Body of pancreas (tissue), 4 donors: Measurements from ENCODE around the gene KIF13A.

Experiments used
- CTCF ChIP-seq, 7 experiments: fragments of 450-650 bp in 4 of 7; fragments of 200-600 bp in 3 of 7; sonication (generic) in 3 of 7; IDR thresholded peaks; one replicate each; pipeline ENCODE4 v1.5.1; 2016 to 2019; ENCODE audit warnings: antibody characterized with exemption in 7 of 7
- POLR2A ChIP-seq, 3 donors: fragments of 450-650 bp; IDR thresholded peaks; one replicate each; pipeline ENCODE4 v1.6.1; 2016; ENCODE audit warnings: antibody characterized with exemption in 3 of 3, mild to moderate bottlenecking in 2 of 3

GRCh38 chr6:17863901-17864754 lies 123.3 kb downstream of the KIF13A start:
- no peak for TF ChIP-seq CTCF (IDR thresholded peaks at IDR 0.05)
- TF ChIP-seq POLR2A (IDR thresholded peaks at IDR 0.05), result no peak
